ENCODE data around the gene ESYT2.
A peak's percentile ranks its signal among the peaks of the same experiment; 100 is the strongest.

The ESYT2 gene

GRCh38 chr7:158710651-158711102 lies 118.6 kb downstream of the ESYT2 start:
- Histone ChIP-seq H3K27ac (ENCODE audit: low read length) (no peak overlapping the region), H3K36me3 (replicated peaks; ENCODE audit: insufficient read depth, low read length) (no peaks in the 10 kb centered on the region), H3K9ac (ENCODE audit: low read length) (no peak overlapping the region), H3K9me3 (replicated peaks; ENCODE audit: insufficient read depth, low read length) (no peaks in the 10 kb centered on the region), H3K4me1 (ENCODE audit: low read length) (peaks cover 5% of the 10 kb centered on the region), H2AFZ (ENCODE audit: low read length) (no peak overlapping the region; the same call in 1 of the 2 replicates), H3K27me3 (replicated peaks; ENCODE audit: insufficient read depth, low read length) (no peaks in the 10 kb centered on the region), H3K4me3 (ENCODE audit: low read length) (no peak overlapping the region), H3K9me2 (replicated peaks; ENCODE audit: insufficient read depth, low read length) (no peaks in the 10 kb centered on the region), H3F3A (ENCODE audit: insufficient read depth, low read length) (peaks cover 2% of the 10 kb centered on the region), H3K4me2 (ENCODE audit: low read depth, low read length) (0 out of 2 replicates have a peak overlapping the region, but pooled peaks have one; percentile 12), H4K20me1 (ENCODE audit: insufficient read depth, low read length) (no peaks in the 10 kb centered on the region), H3K79me2 (ENCODE audit: low read length) (no peaks in the 10 kb centered on the region)
- DNase-seq: peak; percentile 30
- TF ChIP-seq EZH2phosphoT487 (IDR thresholded peaks at IDR 0.05; ENCODE audit: low read length): no peak
- no peak for TF ChIP-seq CTCF (IDR thresholded peaks at IDR 0.05; ENCODE audit: low read length)
- no peak for TF ChIP-seq EZH2 (optimal IDR thresholded peaks at IDR 0.05; ENCODE audit: low read depth, low read length)

GRCh38 chr7:158707610-158708009 lies 121.7 kb downstream of the ESYT2 start:
- H3K4me2 ChIP-seq (ENCODE audit: low read depth, low read length): no peak overlapping the region
- peaks cover 20% of the 10 kb centered on the region for H3K79me2 ChIP-seq (ENCODE audit: low read length)
- DNase-seq: no peak
- no peaks in the 10 kb centered on the region for H3K27me3 ChIP-seq (replicated peaks; ENCODE audit: insufficient read depth, low read length)
- no peaks in the 10 kb centered on the region for H4K20me1 ChIP-seq (ENCODE audit: insufficient read depth, low read length)
- no peak overlapping the region for H3K4me3 ChIP-seq (ENCODE audit: low read length)
- no peak overlapping the region for H2AFZ ChIP-seq (ENCODE audit: low read length)
- peaks cover 17% of the 10 kb centered on the region for H3K4me1 ChIP-seq (ENCODE audit: low read length)
- H3K9ac ChIP-seq (ENCODE audit: low read length): no peak overlapping the region
- no peaks in the 10 kb centered on the region for H3K9me3 ChIP-seq (replicated peaks; ENCODE audit: insufficient read depth, low read length)
- no peak overlapping the region for H3K27ac ChIP-seq (ENCODE audit: low read length)
- no peak for TF ChIP-seq EZH2 (optimal IDR thresholded peaks at IDR 0.05; ENCODE audit: low read depth, low read length)
- TF ChIP-seq EZH2phosphoT487 (IDR thresholded peaks at IDR 0.05; ENCODE audit: low read length): no peak
- TF ChIP-seq CTCF (IDR thresholded peaks at IDR 0.05; ENCODE audit: low read length): no peak
- H3K36me3 ChIP-seq (replicated peaks; ENCODE audit: insufficient read depth, low read length): no peaks in the 10 kb centered on the region
- H3K9me2 ChIP-seq (replicated peaks; ENCODE audit: insufficient read depth, low read length): no peaks in the 10 kb centered on the region
- H3F3A ChIP-seq (ENCODE audit: insufficient read depth, low read length): peaks cover 7% of the 10 kb centered on the region

- Histone ChIP-seq H3K36me3 (replicated peaks; ENCODE audit: insufficient read depth, low read length) (no peaks in the 10 kb centered on the region; the same call in 1 of the 2 replicates), H2AFZ (ENCODE audit: low read length) (no peak overlapping the region), H3K4me3 (ENCODE audit: low read length) (no peak overlapping the region), H3K4me1 (ENCODE audit: low read length) (peaks cover 22% of the 10 kb centered on the region), H4K20me1 (ENCODE audit: insufficient read depth, low read length) (no peaks in the 10 kb centered on the region), H3K27me3 (replicated peaks; ENCODE audit: insufficient read depth, low read length) (no peaks in the 10 kb centered on the region), H3K9me2 (replicated peaks; ENCODE audit: insufficient read depth, low read length) (no peaks in the 10 kb centered on the region), H3K27ac (ENCODE audit: low read length) (no peak overlapping the region), H3K4me2 (ENCODE audit: low read depth, low read length) (no peak overlapping the region), H3K79me2 (ENCODE audit: low read length) (peaks cover 26% of the 10 kb centered on the region), H3K9me3 (replicated peaks; ENCODE audit: insufficient read depth, low read length) (no peaks in the 10 kb centered on the region), H3K9ac (ENCODE audit: low read length) (no peak overlapping the region), H3F3A (ENCODE audit: insufficient read depth, low read length) (peaks cover 7% of the 10 kb centered on the region)
- no peak for DNase-seq
- no peak for TF ChIP-seq EZH2phosphoT487 (IDR thresholded peaks at IDR 0.05; ENCODE audit: low read length)
- no peak for TF ChIP-seq EZH2 (optimal IDR thresholded peaks at IDR 0.05; ENCODE audit: low read depth, low read length)
- no peak for TF ChIP-seq CTCF (IDR thresholded peaks at IDR 0.05; ENCODE audit: low read length)
These were observed 122.4 kb downstream of the ESYT2 start for GRCh38 chr7:158706710-158707590.
